Suprapubic skin (tissue), 4 donors: ENCODE measurements around the gene HBEGF.

Experiments used
- CTCF ChIP-seq, 2 donors: fragments of 200-600 bp in 1 of 2; fragments of 450-650 bp in 1 of 2; sonication (generic) in 1 of 2; IDR thresholded peaks; one replicate each; pipeline ENCODE4 v1.5.1; 2016 to 2019; ENCODE audit warnings: antibody characterized with exemption in 2 of 2, mild to moderate bottlenecking in 1 of 2, moderate library complexity in 1 of 2
- POLR2A ChIP-seq, 2 donors: fragments of 450-650 bp; IDR thresholded peaks; one replicate each; pipeline ENCODE4 v1.6.1; 2017; ENCODE audit warnings: antibody characterized with exemption in 2 of 2, mild to moderate bottlenecking in 2 of 2, moderate library complexity in 2 of 2
- POLR2AphosphoS5 ChIP-seq, 3 donors: sonication (generic); formaldehyde crosslinking; IDR thresholded peaks; one replicate each; pipeline ENCODE4 v1.6.1; 2017; ENCODE audit warnings: antibody characterized with exemption in 3 of 3

DNA sequence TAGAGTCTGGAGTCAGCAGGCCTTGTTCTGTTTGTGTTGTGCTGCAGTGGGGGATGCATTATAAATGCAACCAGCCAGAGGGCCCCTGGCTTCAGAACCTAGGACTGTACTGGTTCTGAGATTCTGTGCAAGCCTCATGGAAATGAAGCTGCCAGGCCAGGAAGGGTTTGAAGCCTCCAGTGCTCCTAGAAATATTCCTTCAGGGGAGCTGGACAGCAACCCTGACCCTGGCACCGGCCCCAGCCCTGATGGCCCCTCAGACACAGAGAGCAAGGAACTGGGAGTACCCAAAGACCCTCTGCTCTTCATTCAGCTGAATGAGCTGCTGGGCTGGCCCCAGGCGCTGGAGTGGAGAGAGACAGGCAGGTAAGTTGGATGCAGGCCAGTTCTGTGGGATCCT, 13.7 kb upstream of the HBEGF start, which contains the start of gene SLC4A9:
- TF ChIP-seq POLR2A (IDR thresholded peaks at IDR 0.05) (no peak), POLR2AphosphoS5 (IDR thresholded peaks at IDR 0.05) (no peak), CTCF (IDR thresholded peaks at IDR 0.05) (no peak)
